ENCODE measurements around the gene RAB11FIP3. TPM values are rescaled to one million over a fixed set of nuclear protein-coding genes. Genes with fewer than 3 reads are reported as not detected.

RAB11FIP3 gene
- total RNA-seq, 1 donor from 2014 or later = 11.8 TPM

DNA sequence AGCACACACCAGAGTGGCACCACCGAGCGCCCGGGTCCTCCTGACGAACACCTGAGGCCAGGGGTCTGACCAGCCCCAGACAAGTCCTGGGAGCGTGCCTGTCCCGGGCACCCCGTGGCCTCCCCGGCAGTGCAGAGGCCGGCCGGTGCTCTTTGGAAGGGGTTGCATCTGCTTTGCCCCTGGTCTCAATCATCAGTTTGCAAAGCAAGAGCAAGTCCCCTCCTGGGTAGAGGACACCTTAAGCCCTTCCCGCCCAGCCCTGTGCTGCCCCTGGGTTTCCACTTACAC lies 90.4 kb downstream of the RAB11FIP3 start:
- DNase-seq (ENCODE audit: low spot score) = no peak

DNA sequence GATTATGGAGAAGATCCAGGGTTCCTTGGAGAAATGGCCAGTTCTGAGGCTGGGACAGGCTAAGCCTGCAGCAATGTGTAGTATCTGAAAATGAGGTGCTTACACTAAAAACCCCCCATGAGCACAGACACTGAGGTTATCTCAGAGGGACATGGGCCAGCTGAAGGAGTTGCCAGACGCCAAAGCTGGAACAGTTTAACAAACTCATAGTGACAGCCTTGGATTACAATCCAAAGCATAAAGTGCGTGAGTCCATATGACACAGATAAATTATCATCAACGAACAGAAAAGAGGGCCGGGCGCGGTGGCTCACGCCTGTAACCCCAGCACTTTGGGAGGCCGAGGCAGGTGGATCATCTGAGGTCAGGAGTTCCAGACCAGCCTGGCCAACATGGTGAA lies 90.9 kb downstream of the RAB11FIP3 start:
- DNase-seq (ENCODE audit: low spot score) = no peak

DNA sequence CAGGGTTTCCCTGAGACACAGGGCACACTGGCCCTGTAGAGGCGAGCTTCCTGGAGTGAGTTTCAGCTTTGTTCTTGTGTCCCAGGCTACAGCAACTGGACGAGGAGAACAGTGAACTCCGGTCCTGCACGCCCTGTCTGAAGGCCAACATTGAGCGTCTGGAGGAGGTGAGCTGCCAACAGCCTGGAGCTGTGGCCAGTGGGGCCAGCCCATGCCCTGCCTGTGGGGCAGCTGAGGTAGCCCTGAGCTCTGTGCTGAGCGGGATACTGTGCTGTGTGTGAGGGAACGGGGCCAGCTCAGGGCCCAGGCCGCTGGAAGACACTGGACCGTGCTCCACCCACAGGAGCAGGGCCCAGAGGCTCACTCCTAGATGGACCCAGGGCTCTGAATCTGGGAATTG lies 93.4 kb downstream of the RAB11FIP3 start:
- DNase-seq (ENCODE audit: low spot score) = no peak

DNA sequence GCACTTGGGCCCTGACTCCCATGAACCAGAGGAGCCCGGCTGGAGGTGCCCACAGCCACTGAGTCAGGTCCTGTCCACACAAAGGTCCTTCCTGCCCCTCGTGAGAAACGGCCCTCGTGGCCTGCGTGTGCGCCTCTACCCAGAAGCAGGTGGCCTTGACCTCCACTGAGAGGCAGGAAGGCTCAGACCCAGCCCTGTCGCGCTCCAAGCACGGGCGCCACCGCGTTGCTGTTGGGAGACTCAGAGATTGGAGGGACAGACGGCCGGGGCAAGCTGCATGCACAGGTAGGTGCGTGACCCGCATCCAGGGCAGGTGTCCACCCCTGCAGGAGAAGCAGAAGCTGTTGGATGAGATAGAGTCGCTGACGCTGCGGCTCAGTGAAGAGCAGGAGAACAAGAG lies 94.0 kb downstream of the RAB11FIP3 start:
- no peak for DNase-seq (ENCODE audit: low spot score)

DNA sequence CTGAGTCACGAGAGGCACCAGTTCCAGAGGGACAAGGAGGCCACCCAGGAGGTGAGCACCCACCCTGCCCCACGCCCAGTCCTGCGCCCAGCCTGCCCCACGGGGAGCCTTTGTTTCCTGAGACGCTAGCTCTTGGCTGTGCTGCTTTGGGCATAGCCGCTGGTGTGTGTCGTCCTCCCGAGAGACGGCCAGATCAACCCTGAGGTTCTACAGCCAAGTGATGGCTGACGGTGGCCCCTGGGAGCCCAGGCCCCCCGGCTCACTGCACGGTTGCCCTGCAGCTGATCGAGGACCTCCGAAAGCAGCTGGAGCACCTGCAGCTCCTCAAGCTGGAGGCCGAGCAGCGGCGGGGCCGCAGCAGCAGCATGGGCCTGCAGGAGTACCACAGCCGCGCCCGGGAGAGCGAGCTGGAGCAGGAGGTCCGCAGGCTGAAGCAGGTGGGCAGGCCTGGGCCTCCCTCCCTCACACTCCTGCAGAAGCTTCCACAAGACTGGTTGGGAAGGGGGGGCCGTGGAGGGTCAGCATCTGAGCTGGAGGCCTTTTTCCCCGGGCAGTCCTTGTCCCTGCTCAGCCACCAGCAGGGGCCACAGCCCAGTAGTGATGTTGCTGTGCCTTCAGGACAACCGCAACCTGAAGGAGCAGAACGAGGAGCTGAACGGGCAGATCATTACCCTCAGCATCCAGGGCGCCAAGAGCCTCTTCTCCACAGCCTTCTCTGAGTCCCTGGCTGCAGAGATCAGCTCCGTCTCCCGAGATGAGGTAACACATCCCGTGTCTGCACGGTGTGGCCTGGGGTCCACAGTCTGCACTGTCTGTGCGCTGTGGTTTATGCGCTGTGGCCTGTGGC lies 94.6 kb downstream of the RAB11FIP3 start:
- DNase-seq (ENCODE audit: low spot score) = no peak

DNA sequence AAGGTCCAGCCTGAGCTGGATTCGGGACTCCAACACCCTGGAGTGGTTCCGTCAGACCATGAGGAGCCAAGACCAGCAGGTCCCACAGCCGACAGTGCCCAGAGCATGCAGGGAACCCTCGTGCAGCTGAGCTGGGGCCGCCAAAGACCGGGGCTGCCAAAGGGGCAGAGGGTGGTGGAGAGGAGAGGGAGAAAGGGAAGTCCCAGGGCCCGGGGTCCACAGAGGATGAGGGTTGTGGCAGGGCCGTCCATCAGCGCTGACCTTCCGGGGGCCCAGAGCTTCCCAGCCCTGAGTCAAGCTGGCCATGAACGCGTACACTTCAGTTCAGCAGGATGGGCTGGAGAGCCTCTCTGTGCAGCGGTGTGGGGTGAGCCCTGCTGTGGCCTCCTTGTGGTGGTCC lies 95.4 kb downstream of the RAB11FIP3 start:
- no peak for DNase-seq (ENCODE audit: low spot score)

DNA sequence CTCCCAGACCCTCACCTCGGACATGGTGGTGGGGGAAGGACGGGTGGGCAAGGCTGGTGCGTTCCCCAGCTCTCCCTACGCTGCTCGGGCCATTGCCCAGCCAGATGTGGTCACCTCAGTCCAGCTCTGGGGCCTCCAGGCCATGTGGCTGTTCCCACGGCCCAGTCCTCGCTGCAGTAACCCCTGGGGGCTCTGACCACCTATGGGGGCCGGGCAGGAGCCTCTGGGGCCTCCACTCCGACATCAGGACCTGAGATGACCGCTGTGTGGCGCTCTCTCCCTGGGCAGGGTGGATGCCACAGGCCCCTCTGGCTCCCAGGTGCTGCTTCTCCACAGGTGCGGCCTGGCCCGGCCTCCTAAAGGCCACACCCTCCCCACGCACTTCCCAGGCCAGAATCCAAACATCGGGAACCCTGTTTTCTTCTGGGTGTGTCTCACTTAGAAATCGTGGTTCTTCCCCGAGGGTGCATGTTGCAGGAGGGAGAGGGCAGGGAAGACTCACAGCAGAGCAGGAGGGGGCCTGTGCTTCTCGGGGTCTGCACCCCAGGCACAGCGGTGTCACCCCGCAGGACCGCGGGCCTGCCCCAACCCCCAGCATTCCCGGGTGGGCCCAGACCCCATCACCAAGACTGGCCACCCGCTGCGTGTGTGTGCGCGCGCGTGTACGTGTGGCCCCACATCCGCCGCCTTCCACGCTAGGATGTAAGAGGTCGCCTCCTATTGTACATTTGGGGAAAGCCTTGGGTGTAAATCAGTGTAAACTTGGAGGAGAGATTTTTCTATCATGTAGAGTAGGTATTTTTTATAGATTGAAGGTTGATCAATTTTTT lies 96.1 kb downstream of the RAB11FIP3 start:
- no peak for DNase-seq (ENCODE audit: low spot score)

DNA sequence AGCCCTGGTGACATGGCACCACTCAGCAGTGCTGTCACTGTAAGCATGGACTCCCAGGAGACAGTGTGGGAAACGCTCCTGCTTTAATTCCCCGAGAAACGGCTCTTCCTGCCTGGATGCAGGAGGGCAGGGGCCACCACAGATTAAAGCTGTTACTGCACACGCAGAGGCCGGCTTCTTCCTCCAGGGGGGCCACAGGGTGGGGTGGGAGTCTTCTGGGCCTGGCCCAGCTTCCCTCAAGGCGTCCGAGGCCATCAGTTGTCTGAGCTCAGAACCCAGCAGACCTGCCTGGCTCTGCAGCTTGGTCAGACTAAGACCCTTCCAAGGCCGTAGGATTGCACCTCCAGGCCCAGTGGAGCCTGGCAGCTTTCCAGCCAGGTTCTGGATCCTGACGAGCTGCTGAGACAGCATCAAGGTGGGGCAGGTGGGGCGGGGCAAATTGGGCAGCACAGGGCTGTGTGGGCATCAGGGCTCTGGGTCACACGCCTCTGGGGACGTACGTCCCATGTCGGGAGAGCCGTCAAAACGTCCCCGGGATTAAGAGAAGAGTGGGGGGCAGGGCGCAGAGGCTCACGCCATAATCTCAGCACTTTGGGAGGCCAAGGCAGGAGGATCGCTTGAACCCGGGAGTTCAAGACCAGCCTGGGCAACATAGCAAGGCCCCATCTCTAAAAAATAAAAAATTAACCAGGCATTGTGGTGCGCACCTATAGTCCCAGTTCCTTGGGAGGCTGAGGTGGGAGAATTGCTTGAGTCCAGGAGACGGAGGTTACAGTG lies 97.1 kb downstream of the RAB11FIP3 start:
- no peak for DNase-seq (ENCODE audit: low spot score)

DNA sequence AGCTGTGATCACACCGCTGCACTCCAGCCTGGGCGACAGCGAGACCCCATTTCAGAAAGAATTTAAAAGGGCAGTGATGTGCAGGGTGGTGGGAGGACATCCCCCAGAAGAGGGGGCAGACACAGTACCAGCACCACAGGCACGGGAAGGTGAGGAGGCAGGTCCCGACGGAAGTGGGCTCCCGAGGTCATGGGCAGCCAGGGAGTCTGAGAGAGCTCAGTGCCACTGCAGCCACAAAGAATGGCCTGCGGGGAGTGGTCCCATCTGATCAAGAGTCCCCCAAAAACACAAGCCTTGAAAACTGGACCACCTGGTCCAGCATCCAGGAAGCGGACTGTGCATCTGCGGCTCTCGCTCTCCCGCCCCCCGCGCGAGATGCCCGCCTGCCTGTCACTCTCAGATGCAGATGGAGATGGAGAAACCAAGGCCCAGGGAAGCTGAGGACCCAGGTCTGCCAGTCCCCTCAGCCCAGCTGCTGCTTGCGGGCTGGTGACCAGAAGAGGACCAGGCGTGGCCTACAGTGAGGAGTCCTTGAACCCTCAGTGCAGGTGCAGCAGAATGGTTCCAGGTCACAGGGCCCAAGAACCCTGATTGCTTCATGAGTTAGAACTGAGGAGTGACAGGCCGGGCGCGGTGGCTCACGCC lies 97.8 kb downstream of the RAB11FIP3 start:
- DNase-seq (ENCODE audit: low spot score) = no peak

DNA sequence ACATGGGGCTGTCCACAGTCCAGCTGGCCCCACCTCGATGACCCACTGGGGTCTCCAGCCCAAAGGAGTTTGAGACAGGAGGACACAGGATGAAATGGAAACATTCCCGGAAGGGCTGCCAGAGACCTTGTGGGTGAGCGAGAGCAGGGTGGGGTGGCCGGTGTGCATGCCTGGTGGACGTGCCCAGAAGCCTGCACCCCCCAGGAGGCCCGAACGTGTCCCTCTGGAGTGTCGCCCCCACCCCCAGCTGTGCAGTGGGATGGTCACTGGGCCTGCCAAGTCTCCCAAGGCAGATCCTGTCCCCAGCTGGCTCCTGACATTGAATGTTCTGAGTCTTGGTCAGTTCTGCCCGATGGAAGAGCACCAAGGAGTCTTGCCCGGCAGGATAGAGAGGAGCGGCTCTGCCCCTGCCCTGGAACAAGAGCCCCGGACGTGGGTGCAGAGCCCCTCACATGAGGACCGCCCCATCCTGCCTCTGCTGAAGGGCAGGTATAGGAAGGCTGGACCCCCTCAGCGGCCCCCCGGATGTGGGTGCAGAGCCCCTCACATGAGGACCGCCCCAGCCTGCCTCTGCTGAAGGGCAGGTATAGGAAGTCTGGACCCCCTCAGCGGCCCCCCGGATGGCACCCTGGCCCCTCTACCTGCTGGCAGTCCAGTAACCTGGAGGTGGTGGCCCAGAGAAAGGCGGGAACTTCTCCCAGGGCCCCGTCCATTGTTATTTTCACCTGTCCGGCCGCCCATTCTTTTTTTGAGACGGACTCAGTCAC lies 99.0 kb downstream of the RAB11FIP3 start:
- no peak for DNase-seq (ENCODE audit: low spot score)

DNA sequence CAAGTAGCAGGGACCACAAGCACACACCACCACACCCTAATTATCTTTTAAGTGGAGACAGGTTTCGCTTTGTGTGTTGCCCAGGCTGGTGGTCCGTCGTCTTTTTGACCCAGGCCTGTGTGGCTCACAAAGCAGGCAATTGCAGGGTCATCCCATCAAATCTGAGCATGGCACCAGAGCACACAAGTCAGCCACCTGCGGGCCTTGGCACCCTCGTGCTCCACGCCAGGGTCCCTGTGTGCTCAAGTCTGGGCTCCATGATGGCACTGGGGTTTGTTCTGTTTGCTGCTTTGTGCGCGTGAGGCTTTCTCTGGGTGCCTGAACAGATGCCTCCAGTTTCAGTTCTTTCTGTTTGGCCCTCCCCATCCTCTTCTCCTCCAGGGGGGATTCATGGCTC lies 99.7 kb downstream of the RAB11FIP3 start:
- no peak for DNase-seq (ENCODE audit: low spot score)

DNA sequence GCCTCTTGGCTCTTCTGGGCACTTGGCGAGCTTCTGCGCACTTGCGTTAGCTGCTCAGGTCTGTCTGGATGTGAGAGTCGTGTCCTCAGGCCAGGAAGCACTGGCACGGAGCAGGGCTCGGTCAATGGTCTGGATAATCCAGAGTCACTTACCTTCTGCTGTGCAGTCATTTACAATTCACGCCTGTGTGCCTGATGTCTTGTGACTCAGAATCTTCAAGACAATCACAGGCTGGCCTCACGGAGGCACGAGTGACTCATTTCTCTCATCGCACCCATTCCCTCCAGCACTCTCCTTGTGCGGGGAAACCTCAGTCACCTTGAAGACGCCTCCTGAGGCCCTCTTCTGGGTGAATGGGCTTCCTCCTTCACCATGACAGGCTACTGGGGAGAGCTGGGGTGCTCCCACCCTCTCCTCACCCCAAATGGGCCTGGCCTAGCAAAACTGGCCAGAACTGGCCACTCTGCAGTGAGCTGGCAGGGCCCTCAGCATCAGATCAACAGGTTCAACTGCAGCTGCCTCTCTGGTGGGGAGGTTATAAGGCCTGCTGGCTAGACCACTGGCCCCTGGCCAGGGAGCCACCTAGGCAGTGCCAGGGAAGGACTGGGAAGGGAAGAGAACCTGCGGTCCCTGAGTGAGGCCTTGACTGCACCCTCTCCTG lies 100.2 kb downstream of the RAB11FIP3 start:
- peak; percentile 36 for DNase-seq (ENCODE audit: low spot score)

DNA sequence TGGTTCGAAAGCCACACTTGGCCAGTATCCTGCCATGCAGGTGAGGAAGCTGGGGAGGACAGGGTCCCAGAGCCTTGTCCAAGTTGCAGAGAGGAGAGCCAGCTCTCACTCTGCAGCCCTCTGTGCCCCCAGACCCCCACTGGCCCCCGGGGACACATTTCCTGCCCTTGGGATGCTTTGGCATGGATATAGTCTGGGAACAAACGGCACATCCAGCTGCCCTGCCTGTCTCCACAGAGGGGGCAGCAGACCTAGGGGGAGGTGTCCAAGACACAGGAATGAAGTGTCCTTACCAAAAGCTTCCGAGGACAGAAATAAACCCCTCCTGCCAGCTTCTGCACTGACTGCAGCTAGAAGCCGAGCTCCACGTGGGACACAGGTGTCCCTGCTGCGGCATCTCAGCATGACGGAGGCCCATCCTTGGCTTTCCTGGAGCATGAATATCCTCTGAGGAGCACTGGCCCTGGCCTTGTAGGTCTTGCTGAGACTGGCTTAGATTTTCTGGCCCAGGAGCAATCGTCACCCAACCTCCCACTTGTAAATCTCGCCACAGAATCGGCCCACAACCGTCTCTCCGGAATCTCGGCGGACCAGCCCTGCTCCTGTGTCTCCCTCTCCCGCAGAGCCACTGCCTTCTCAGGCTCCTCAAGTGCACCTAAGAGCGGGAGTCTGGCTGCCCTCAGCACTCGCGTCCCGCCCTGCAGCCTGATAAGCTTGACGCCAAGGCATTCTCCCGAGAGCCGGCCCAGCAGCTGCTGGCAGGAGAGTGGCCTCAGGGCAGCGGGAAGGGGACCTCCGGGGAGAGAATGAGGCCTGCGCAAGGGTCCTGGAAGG lies 100.9 kb downstream of the RAB11FIP3 start:
- DNase-seq (ENCODE audit: low spot score) = peak; percentile 69

DNA sequence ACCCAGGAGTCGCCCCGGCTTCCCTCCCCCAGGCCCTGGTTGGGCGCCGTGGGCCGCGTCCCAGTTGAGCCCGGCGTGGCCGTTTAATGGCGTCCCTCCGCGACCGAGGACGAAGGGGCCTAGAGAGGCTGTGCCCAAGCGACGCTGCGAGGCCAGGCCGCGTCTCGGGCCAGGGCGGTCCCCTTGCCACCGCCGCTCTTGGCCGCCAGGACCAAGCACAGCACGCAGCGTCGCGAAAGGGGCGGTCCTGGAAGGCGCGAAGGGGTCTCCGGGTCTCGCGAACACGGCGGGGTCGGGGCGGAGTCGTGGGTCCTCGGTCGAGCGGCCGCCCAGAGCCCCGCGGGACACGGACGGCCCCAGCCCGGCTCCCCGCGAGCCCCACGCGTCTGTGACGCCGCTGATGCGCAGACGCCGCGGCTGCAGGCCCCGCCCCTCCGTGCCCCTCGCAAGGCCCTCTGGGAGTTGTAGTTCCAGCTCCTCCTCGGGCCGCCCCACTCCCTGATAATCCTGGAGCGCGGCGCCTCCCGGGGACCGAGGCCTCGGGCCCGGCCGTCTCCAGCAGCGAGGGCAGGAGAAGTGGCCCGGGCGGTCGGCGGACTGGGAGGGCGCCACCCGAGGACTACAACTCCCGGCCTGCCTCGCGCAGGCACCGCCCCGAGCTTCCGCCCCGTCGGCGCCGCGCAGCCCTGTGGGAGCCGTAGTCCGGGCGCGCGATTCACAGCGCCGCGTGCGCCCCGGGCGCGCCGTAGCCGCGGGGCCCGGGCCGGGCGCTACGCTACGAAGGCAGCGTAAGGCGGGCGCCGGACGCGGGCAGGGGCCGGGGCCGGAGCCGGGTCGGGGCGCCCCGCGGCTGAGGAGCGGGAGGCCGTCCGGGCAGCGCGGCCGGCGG lies 101.8 kb downstream of the RAB11FIP3 start, which contains the start of gene CAPN15:
CAPN15 (plus strand) TSS at position 698 of the 889 bp plus-strand sequence. CDS start 19,127 bp downstream, outside the sequence.
- DNase-seq (ENCODE audit: low spot score) = peak; percentile 92

DNA sequence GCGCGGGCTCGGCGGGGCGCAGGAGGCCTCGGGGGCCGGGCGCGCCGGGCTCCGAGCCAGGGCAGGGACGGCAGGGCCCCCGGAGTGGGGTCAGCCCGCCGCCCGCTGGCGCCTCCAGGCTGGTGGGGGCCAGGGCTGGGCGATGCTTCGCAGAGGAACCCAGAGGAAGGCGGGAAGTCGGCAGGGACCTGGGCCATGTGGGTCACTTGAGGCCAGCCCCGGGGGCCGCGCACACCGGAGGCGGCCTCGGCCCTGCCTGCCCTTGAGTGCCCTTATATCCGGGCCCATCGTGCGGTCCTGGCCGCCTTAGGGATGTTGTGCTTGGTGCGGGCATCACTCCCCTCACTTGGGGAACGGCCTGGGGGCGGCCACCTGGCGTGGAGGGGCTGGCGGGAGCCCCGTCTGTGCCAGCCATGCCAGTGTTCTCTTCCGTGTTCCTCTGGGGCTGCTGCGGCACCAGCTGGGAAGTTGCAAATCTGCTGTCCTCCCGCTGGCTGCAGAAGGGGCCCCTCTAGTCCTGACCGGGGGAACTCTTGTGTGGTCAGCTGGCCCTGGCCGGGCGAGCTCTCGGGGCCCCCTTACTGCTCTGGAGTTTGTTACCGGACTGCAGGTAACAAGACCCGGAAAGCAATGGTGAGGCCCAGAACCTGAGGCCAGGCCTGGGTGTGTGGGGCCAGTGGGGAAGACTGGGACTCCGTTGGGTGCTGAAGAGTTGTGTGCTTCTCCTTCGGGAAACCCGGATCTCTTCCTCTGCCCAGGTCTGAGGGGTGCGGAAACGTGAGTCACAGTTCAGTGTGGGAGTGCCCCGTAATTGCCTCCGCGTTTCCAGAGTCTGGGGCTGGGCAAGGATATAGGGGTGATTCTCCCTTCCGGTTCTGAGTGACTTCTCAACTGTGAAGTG lies 102.9 kb downstream of the RAB11FIP3 start:
- DNase-seq (ENCODE audit: low spot score) = peak; percentile 30

DNA sequence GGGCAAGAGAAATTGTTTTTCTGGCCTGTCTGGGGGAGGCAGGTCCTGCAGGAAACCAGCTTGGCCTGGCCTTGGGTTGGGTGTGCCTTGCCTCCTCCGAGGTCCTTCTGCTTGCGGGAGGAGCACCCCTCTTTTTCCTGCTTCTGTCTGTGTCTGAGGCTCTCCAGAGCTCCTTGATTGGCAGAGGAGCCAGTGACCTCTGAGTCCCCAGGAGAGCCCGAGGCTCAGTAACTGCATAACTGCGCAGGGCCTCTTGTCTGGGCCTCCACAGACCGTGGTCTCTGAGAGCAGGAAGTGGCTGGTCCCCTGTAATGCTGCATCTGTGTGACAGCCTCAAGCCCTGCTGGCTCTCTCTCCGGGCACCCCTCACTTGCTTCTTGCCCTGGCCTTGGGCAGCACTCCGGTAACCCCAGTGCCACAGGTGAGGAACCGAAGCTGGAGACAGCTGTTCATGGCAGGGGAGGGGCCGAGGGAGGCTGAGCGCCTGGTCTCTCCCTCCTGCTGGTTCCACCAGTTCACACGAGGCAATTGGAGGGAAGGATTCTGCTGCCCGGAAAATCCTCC lies 103.6 kb downstream of the RAB11FIP3 start:
- DNase-seq (ENCODE audit: low spot score) = no peak
